NCI-H526 (cell line): ENCODE results near the gene RHBDF1.
A peak's percentile ranks its signal among the peaks of the same experiment; 100 is the strongest.

Experiments used
- DNase-seq, 2 experiments: peaks; one replicate each; lab custom pipeline; 2025; lab: John Stamatoyannopoulos, UW

Gene RHBDF1

DNA sequence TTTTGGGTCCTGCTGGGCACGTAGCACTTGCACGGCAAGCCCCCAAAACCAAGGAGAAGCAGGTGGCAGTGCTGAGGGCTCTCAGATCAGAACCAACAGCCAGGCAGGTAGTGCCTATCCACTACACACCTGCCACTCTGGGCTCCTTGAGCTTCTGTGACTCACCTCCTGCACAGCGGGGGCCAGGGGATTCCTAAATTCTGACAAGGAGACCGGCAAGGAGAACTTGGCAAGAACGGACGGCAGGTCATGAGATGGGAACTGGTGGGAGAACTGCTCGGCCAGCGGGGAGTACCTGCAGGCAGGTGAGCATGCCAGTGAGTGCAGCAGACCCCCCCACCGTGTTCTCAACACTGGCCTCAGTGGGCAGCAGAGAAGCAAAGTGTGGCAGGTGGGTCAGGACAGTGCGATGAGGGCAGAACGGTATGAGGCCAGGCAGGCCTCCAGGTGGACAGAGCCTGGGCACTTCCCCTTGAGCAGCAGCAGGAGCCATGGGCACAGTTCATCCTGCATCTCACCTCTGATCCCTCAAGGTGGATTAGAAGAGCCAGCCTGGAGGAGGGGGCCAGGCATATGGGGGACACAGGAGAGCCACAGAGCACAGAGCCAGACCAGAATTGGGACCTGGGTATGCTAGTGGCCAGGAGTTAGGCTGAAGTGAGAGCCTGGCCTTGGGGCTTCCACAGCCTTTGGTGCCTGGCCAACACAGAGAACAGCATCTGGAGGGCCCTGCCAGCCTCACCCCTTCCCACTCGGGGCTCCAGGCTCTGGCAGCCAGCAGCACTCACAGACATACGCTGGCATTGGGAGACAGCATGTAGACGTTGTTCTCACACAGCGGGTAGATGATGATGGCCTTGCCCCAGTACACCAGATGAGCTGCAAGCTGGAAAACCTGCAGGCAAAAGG lies 20.3 kb upstream of the RHBDF1 start:
- no peak for DNase-seq

DNA sequence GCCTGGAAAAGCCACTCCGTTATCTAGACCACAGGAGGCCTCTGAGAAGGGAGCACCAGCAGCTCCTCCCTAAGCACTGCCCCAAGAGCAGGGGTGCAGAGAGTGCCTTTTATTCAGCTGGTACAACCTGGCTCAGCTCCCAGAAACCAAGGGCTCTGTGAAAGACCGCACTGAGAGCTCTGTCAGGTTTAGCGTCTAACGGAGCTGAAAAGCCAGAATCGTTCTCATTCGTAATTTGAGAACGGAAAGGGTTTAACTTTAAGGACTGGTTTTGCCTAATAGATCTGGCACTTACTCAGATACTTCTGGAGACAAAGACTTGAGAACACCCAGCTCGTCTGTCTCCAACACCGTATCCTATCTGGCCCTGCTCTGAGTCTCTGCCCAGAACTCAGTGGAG lies 19.1 kb upstream of the RHBDF1 start:
- DNase-seq: no peak

DNA sequence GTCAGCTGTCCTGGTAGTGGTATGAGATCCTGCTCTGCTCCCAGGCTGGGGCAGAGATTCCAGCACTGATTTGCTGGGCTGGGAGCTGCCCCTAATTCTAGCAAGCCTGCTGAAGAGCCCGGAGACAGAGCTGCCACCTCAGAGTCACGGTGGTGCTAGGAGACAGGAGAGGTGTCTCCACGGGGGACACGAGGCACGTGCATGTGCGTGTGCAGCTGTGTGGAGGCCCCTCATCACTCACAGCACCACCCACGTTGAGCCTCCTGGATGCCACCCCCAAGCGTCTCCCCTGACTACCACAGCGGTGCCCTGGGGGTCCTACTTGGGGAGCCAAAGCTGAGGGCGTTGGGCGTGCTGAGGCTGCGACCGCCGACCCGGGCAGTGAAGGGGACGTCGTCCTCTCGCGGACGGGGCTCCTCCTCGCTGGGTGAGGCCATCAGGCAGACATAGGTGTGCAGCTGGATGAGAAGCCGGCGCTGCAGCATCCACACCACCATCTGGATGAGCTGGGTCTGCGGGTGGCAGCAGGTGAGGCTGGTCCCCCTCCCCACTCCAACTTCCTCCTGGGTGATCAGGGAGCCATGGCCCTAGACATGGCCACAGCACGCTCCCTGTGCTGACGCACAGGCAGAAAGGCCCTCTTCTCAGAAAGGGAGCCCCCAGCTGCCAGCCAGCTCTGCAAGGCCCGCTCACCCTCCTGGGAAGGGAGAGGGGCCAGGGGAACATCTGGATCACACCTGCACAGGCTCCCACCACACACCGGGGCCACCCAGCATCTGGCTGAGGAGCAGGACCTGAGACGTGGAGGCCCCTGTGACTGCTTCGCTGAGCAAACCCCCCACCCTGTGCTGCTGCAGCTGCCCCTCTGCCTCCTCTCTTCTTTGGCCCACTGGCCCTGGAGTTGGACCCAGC lies 17.2 kb upstream of the RHBDF1 start:
- DNase-seq: no peak

DNA sequence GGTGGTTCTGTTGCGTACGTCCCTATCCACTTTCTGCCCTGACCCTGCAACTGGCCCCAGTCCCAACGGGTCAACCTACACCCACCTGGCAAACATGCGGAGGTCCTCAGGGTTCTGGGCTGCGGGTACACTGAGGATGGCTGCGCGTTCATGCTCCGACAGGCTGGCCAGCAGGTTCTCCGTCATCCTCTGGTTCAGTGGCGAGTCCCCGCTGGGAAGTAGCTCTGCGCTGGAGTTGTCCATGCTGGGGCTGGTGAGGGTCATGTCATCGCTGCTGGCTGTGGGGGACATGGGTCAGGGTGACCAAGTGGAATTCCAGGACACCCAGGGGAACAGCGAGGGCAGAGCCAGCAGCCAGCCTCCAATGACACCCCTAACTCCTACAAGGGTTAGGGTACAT lies 16.2 kb upstream of the RHBDF1 start:
- DNase-seq: no peak

DNA sequence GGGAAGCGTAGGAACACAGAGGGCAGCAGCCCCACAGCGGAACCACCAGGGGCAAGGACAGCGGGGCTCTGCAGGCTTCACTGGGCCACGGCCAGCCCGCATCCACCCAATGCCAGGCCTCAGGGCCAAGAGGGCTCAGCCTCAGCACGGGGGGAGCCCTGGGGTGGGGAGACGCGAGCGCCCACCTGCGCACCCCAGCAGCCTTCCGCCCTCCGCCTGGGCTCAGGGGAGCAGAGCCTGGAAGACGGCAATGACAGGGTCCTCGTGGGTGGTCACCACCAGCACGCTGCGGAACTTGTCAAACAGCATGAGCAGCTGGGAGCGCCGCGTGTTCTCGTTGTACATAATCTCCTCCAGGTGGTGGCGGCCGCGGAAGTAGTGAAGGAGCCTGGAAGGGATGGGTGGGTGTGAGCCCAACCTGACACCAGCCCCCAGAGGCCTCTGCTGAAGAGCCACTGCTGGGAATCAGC lies 14.1 kb upstream of the RHBDF1 start:
- no peak for DNase-seq

DNA sequence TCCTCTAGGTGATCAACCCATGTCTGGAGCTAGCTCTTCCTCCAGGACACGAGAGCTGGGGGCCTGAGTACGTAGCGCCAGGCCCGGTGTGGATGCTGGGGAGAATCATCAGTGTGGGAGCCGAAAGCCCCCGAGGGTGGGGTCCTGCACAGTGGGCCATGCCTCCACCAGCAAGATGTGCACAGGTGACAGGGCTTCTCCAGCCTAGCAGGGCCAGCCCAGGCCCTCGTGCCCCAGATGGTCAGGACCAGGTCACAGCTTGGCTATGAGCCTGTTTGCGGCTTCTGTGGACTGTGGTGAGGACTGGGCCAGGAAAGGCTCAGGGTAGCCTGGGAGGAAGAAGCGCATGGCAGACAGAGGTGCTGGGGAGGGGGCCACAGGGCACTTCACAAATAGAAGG lies 13.4 kb upstream of the RHBDF1 start:
- no peak for DNase-seq

DNA sequence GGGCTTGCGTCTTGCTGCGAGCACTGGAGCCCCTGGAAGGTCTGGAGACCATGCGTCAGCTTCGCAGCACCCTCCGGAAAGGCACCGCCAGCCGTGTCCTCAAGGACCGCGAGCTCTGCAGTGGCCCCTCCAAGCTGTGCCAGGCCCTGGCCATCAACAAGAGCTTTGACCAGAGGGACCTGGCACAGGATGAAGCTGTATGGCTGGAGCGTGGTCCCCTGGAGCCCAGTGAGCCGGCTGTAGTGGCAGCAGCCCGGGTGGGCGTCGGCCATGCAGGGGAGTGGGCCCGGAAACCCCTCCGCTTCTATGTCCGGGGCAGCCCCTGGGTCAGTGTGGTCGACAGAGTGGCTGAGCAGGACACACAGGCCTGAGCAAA lies 13.0 kb upstream of the RHBDF1 start:
- no peak for DNase-seq

DNA sequence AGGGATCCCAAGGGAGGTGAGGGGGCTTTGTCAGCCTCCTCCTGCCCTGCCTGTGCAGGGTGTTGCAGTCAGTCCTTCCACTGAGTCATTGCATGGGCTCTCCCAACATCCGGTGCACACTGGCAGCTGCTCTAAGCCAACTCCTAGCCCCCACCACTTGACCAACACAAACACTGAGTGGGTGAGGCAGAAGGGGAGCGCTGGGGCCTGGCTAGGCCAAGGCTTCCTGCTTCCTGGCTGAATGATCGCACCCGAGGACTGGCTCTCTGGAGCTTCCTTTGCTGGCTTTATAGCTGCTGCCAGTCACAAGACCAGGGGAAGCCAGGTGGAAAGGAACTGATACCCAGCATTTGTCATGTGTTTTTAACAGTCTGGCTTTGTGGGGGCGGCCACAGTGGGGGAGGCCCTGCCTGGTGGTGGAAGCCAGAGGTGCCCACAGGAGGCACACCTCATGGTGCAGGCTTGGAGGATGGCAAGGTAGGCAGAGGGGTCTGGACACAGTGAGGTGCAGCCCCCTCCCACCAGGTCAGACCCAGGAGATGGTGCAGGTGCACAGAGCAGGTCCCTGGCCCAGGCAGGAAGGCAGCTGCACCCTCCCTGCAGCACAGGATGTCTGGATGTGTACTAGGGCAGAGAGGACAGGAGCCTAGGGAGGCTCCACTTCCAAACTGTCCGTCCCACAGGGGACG lies 12.4 kb upstream of the RHBDF1 start:
- DNase-seq: no peak

DNA sequence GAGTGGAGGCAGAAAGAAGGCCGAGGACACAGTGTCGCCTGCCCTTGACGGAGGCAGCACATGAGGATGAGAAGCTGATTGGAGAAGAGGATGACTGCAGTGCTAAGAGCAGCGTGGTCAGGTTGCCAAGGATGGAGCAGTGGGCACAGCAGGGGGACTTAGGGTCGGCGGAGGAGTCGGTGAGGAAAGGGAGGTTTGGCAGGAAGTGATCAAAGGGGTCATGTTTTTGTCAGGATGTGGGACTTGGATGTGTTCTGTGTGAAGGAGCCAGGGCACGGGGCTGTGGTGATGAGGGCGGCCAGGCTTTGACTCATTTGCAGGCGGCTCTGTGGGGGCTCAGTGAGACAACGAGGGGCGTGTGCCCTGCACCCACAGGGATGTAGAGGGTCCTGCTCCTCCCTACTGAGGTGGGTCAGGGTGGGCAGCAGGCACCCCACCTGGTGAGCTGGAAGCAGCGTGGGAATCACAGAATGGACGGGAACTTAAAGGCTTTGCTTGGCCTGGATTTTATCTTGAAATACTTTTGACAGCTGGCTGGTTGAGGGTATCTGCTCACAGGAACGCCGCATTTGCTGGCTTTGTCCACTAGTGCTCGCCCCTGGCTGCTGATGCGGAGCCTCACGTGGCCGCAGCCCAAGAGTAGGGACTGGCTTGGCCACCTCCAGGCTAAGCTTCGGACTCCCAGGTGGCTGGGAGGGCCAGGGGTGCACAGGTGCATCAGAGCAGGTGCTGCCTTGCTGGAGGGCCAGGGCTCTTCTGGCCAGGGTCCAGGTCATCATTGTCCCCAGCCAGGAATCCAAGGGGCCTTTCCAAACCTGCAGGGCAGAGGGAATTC lies 11.6 kb upstream of the RHBDF1 start:
- DNase-seq: no peak

DNA sequence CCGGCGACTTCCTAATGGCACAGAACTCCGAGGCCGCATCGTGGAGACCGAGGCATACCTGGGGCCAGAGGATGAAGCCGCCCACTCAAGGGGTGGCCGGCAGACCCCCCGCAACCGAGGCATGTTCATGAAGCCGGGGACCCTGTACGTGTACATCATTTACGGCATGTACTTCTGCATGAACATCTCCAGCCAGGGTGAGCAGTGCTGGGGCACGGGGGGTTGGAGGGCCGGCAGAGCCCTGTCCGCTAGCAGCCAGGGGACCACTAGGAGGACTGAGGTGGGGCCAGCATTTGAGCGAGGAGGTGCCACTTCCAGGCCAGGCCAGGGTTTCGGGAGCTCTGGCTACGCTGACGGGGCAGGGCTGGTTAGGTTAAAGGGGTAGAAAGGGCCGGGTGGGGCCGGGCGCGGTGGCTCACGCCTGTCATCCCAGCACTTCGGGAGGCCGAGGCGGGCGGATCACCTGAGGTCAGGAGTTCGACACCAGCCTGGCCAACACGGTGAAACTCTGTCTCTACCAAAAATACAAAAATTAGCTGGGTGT lies 10.7 kb upstream of the RHBDF1 start:
- DNase-seq: no peak

DNA sequence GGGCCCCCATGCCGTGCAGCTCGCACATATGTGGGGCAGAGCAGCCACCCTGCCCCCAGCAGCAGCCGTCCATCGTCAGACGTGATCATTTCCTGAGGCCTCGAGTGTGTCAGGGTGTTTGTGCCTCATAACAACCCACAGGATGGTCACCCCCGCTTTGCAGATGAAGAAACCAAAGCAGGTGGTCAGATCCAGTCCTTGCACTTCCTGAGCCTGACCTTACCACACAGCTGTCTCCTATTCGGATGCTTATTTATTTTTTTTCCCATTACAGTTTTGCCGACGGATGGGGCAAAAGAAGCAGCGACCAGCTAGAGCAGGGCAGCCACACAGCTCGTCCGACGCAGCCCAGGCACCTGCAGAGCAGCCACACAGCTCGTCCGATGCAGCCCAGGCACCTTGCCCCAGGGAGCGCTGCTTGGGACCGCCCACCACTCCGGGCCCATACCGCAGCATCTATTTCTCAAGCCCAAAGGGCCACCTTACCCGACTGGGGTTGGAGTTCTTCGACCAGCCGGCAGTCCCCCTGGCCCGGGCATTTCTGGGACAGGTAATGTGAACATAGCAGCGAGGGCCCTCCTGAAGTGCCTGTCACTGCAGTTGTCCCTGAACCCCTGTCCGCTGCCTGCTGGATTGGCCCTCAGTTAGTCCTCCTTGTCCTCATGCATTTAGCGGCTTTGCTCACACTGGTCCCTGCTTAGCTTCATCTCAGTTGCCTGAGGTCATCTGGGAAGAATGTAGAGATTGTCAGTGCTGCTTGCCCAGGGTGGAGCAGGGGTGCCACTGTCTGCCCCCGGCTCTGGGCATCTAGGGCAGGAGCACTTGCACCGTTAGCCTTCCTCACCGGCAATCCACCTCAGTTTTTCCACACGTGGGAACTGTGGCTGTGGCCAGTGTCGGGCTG lies 7.0 kb upstream of the RHBDF1 start:
- no peak for DNase-seq

DNA sequence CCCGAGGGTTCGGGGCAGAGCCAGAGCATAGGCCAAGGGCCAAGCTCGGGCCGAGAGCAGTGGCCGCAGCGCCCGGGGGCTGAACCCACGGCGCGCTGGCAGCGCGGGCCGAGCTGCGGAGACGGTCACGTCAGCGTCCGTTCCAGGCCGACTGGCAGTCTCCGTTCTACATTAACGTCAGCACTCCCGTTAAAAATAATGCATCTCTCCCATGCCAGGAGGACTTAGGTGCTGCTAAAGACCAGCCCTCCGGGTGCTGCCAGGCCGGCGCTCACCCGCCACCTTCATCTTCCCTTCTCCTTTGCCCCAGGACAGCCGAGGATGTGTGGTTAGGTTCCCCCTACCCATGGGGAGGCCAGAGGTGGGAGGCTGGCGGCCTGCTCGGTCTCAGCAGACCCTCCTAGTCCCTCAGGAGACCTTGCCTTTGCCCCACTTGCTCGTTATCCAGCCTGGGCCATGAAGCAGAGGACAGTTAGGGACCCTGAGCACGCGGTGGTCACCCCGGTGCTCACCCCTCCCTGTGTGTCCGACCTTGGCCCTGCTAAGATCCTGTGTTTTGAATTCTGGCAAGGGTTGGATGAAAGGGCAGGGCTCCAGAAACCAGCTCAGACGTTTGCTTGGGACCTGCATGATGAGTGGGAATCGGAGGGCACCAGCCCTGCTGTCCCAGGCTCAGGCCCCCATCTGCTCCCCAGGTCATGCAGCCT lies 6.2 kb upstream of the RHBDF1 start:
- no peak for DNase-seq

DNA sequence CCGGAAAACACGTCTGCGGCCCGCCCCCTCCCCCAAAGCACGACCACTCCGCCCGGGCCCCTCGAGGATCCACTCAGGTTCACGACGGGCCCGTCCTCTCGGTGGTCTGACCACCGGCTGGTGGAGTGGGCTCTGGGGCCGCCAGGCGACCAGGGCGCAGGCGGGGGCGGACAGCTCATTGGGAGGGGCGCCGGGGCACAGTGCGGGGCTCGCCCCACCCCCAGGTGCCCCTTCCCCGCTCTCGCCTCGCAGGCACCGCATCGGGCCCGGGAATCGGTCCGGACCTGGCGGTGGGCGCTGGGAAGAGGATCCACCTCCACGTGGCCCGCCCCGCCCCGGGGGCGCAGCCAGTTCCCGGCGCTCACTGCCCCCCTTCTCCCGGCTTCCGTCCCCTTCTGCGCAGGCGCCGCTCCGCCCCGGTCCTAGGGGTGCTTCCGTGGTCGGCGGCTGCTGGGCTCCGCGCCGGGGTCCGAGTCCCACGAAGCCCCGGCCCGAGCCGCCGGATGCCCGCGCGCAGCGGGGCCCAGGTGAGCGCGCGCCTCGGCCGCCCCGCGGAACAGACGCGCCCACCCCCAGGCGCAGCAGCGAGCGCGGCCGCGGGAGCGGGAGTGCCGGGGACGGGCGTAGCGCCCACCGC lies 5.5 kb upstream of the RHBDF1 start, which contains the start of gene MPG:
Gene MPG (plus strand): TSS at position 419 of the 637 bp plus-strand sequence. CDS start 85 bp downstream, at position 504.
- peak in 1 of 2 experiments; percentile 74 for DNase-seq

DNA sequence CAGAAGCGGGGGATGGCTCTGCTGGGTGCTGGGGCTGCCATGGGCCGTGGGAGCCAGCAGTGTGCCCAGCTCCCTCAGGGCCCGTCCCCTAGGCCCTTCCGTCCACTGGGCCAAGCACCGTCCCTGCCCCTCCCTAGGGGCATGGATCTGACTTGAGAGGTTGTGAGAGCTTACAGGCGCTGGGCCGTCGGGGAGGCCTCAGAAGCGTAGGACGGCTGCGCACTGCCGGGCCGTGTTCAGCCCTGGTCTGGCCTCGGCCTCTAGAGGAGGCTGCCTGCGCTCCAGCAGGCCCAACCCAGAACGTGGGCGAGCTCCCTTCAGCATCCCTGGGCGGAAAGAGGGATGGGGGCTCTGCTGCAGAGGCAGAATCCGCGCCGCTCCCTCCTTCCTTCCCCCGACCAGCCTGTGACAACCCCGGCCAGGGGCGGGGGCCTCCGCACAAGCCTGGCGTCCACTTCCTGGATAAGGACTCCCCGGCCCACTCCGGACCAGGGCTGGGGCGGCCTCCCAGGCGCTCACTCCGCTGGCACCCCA lies 4.9 kb upstream of the RHBDF1 start:
- DNase-seq: peak in 1 of 2 experiments; percentile 43

DNA sequence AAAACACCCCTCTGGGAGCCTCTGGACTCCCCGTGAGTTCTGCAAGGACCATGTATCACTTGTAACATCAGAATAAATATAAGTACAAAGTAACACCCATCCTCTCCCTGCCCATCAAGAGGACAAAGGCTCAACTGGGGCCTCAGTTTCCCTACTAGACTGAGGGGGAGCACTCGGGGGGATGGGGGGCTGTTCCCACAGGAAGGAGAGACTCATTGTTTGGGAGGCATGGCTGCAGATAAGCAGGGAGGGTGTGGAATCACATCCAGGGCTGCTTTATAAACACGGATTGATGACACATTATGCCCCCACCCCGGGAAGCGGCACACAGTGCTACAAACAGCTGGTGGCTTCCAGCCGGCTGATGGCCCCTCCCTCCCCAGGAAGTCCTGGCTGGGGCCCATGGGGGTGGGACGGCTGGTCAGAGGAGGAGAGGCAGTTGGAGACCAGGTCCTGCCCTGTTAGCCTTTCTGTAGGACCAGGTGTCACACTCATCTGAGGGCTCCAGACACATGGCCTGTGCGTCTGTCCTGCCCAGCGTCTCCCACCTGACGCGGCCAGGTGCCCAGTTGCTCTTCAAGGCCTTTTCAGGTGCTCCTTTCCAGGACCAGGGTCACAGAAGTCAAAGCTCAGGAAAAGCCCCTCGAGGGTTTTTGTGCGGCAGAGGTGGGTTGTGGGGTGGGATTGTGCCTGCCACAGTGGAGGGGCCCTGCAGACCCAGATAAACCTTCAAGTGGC lies 4.3 kb upstream of the RHBDF1 start:
- DNase-seq: no peak

DNA sequence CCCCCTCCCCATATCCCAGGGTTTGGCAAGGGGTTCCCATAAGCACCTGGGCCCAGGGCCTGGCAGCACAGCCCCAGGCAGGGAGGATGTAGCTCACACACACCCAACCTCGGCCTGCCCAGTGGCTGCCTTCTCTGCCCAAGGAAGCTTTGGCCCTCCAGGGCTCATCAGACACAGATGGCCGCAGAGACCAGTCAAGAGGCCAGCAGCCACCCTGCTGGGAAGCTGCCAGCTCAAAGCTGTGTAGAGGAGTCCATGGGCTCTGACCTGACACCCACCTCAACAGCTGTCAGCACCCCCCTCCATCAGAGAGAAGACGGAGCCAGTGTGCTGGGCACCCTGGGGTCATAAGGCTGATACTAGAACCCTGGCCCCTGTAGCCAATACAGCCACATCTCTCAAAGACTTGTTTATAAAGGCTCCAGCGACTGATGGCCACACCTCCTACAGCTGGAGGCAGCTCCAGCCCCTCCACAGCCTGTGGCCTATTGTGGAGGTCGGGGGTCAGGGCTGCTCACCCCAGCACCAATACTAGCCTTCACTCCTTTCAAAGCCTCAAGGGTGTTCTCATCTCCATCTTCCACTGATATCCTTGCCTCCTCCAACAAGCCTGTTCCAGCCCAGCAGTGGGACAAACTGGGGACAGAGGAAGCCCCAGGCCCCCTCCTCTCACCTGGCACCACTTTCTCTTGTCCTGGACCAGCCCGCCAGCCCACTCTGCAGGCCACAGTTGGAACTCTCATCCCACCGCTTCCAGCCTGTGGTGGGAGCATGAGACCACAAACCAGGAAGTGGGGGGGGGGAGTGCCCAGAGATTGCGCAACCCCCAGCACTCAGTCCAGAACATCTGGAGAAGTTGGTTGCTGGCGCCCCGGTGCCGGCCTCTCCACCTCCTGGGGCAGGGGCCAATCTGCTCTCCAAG lies 3.4 kb upstream of the RHBDF1 start:
- DNase-seq: no peak
